T-helper 17 cell (primary cell): Measurements from ENCODE around the gene IL1RAPL2. TPM values are rescaled to one million over a fixed set of nuclear protein-coding genes. Genes with fewer than 3 reads are reported as not detected.
"Not testable (repeated sequence)": the region's sequence is repeated elsewhere in the genome, so short reads cannot be mapped to it uniquely, and the experiment has no call there.

ENCODE experiments used
- ATAC-seq: fragments of 150-1000 bp; cut with Tn5 transposase; 2 replicates; pipeline ENCODE4 v1.10.0; 2021; ENCODE audit warnings: mild to moderate bottlenecking, moderate library complexity
- DNase-seq, 3 donors: peaks; one replicate each; pipeline versions ENCODE4 v3.0.0 to v3.0.0-alpha.2; 2020 to 2021
- H3K9me3 ChIP-seq: one replicate; pipeline ENCODE4 v1.7.0; 2013; ENCODE audit warnings: low read length, mild to moderate bottlenecking; ENCODE audit not compliant: control insufficient read depth, poor library complexity, severe bottlenecking
- H3K27ac Mint-ChIP-seq: one replicate; pipeline ENCODE4 v1.8.0; 2022; ENCODE audit warnings: mild to moderate bottlenecking, moderate library complexity, mixed read lengths
- H3K27me3 Mint-ChIP-seq: one replicate; pipeline ENCODE4 v1.8.0; 2022; ENCODE audit warnings: mixed read lengths
- H3K36me3 Mint-ChIP-seq: one replicate; pipeline ENCODE4 v1.8.0; 2022; ENCODE audit warnings: low read depth, mixed read lengths
- H3K4me1 Mint-ChIP-seq: one replicate; pipeline ENCODE4 v1.8.0; 2022; ENCODE audit warnings: mild to moderate bottlenecking, mixed read lengths
- H3K4me3 Mint-ChIP-seq: one replicate; pipeline ENCODE4 v1.8.0; 2022; ENCODE audit warnings: mild to moderate bottlenecking, moderate library complexity, mixed read lengths
- total RNA-seq, 4 donors: library from RNA in 2 of 4; stranded (reverse) in 2 of 4; gene quantifications; one replicate each; pipeline ENCODE4 v1.2.3 and lab custom pipeline; 2022 to 2026

IL1RAPL2 gene
- total RNA-seq, 2 donors from 2014 or later = not detected

DNA sequence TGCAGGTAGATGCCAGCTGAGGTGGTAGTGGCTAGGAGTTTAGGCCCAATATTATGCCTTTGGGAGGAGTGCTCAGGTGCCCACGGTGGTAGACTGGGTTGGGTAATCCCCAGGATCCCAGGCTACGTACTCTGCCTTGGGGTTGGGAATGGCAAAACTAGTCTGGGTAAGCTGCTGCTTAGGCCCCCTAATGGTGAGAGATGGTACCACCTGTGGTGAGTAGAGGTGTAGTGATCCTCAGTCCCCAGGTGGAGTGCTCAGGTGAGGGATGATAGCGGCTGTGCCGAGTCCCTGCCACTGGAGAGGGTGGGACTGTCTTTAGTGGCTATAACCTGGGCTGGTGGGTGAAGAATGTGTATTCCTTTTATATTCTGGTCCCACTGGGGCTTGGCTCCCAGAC, 75.2 kb downstream of the IL1RAPL2 start:
- DNase-seq = no peak
- H3K4me3 Mint-ChIP-seq = no peak overlapping the region
- H3K27me3 Mint-ChIP-seq = no peaks in the 10 kb centered on the region
- H3K36me3 Mint-ChIP-seq = no peaks in the 10 kb centered on the region
- no peaks in the 10 kb centered on the region for H3K4me1 Mint-ChIP-seq
- no peaks in the 10 kb centered on the region for H3K9me3 ChIP-seq
- no peak overlapping the region for H3K27ac Mint-ChIP-seq
- no peak for ATAC-seq

DNA sequence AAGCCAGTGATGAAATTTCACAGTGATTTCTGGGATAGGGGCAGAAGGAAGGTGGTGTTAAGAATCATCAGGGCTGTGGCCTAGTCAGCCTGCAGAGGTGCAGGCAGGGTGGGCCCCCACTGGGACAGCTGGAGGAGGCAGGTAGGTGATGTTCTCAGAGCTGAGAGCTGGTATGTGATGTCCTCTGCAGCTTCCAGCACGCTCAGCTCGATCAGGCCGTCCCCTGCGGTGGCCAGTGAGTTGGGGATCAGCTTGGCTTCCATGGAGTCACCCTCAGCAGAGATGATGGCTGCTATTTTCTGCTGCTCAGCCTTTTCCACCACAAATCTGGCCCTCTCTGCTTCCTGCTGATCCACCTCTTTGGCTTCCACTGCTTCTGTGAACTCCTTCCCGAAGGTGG, 81.1 kb downstream of the IL1RAPL2 start:
- no peaks in the 10 kb centered on the region for H3K27me3 Mint-ChIP-seq
- no peaks in the 10 kb centered on the region for H3K36me3 Mint-ChIP-seq
- H3K4me3 Mint-ChIP-seq = no peak overlapping the region
- no peak overlapping the region for H3K27ac Mint-ChIP-seq
- ATAC-seq (no peak), DNase-seq (no peak)
- H3K9me3 ChIP-seq = no peaks in the 10 kb centered on the region
- H3K4me1 Mint-ChIP-seq = no peaks in the 10 kb centered on the region

DNA sequence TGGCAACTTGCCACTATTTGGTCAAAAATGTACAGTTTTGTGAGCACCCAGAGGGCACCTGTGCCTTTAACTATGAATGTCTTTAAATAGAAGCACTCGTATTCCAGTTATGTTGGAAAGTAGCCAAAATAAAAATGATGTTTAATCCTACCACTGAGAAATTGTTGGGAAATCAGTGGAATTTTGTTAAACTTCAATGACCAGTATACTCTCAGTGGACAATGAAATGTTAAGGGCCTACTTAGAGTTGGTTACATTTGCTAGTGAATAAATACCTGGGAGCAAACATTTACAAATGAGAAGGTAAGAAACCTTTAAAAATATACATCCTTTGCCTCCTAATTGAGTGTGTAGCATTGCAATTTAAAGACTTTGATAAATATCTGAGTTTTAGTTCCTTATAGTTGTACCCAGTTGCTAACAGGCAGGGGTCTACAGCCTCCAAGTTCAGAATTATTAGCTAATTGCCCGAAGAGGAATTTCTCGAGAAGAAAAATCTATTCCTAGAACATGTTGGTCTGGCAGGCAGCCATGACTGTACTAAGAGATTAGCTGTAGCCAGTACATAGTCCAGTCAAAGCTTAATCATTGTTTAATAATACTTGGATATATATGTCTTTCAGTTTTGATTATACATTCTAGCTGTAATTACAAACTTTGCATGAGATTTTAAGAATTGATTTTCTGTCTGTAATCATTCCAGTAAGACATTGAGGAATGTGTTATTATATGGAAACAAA, 93.2 kb downstream of the IL1RAPL2 start:
- H3K9me3 ChIP-seq = no peaks in the 10 kb centered on the region
- no peak for ATAC-seq
- Mint-ChIP-seq H3K4me3 (no peak overlapping the region), H3K36me3 (no peaks in the 10 kb centered on the region), H3K4me1 (no peaks in the 10 kb centered on the region), H3K27me3 (no peaks in the 10 kb centered on the region), H3K27ac (no peak overlapping the region)
- DNase-seq = no peak

DNA sequence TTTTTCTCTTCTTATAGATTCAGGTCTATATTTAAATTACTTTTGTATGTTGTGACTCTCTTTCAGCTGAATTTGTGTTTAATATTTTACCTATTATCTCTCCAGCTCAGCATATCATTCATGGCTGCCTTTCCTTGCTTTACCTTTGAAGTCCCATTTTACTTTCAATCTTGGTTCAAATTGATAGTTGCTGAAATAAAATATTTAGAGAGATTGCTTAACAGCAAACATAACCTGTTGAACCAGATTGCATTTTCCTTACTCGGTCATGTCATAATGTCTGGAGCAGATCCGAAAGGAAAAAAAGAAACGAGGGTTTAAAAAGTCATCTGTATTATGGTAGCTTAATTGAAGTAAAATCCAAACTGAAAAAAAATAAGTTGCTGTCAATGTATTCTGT, 94.1 kb downstream of the IL1RAPL2 start:
- no peak overlapping the region for H3K27ac Mint-ChIP-seq
- no peaks in the 10 kb centered on the region for H3K9me3 ChIP-seq
- no peak overlapping the region for H3K4me3 Mint-ChIP-seq
- H3K4me1 Mint-ChIP-seq = no peaks in the 10 kb centered on the region
- H3K27me3 Mint-ChIP-seq = no peaks in the 10 kb centered on the region
- no peak for DNase-seq
- H3K36me3 Mint-ChIP-seq = no peaks in the 10 kb centered on the region
- ATAC-seq = no peak

DNA sequence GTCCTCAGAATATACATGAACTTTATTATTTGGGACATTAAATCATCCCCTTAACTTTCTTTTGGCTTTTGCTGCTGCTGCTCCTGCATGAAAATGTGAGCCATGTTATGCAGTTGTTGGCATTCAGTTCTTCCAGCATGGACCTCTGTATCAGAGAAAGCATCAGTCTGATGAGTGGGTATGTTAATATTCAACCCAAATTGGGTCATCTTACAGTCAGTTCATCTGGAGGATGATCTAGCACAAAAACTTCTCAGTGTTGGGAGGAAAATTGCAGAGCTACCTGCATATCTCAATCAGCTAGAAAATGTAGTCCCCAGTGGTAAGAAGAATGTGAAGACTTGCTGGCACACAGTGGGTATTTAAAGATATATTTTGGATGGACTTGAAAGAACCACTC, 96.7 kb downstream of the IL1RAPL2 start:
- Mint-ChIP-seq H3K36me3 (no peaks in the 10 kb centered on the region), H3K4me3 (no peak overlapping the region), H3K27ac (no peak overlapping the region), H3K27me3 (no peaks in the 10 kb centered on the region), H3K4me1 (no peaks in the 10 kb centered on the region)
- no peaks in the 10 kb centered on the region for H3K9me3 ChIP-seq
- no peak for DNase-seq
- ATAC-seq = no peak

DNA sequence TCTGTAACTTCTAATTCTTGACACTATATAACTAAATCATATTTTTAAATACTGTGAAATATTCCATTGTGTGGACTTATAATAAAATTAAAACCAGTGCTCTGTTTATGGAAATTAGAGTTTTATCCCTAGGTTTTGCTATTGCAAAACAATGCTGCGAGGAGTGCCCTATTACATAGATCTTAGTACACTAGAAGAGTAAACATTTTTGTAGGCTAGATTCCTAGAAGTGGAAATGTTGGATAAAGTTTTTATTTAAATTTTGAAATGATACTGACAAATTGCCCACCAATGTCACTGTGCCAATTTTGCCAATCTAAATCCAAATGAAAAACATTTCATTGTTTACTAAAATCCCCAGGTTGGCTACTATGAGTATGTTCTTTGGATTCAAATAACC, 99.7 kb downstream of the IL1RAPL2 start:
- Mint-ChIP-seq H3K36me3 (no peaks in the 10 kb centered on the region), H3K27me3 (no peaks in the 10 kb centered on the region), H3K4me3 (no peak overlapping the region), H3K27ac (no peak overlapping the region), H3K4me1 (no peaks in the 10 kb centered on the region)
- ATAC-seq (no peak), DNase-seq (no peak)
- H3K9me3 ChIP-seq = no peaks in the 10 kb centered on the region

DNA sequence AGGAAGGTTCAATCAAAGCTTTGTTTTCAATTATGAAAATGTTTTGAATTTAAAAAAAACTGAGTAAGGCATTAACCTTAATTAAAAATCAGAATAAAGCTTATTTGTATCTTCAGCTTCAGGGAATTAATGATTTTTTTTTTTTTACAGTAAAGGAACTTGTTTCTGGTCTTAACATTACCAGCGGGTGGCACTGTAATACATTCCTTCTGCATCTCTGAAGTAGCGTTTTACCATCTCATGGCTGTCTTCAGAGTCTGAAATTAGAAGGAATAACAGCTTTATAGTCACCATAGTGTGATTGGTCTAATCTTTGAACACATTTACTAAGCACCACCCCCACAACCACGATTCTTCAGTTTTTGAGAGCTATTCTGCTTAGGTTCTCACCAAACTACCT, 102.6 kb downstream of the IL1RAPL2 start:
- no peaks in the 10 kb centered on the region for H3K4me1 Mint-ChIP-seq
- H3K36me3 Mint-ChIP-seq = no peaks in the 10 kb centered on the region
- H3K4me3 Mint-ChIP-seq = no peak overlapping the region
- ATAC-seq (no peak), DNase-seq (no peak)
- H3K27me3 Mint-ChIP-seq = no peaks in the 10 kb centered on the region
- H3K27ac Mint-ChIP-seq = no peak overlapping the region
- H3K9me3 ChIP-seq = no peaks in the 10 kb centered on the region

DNA sequence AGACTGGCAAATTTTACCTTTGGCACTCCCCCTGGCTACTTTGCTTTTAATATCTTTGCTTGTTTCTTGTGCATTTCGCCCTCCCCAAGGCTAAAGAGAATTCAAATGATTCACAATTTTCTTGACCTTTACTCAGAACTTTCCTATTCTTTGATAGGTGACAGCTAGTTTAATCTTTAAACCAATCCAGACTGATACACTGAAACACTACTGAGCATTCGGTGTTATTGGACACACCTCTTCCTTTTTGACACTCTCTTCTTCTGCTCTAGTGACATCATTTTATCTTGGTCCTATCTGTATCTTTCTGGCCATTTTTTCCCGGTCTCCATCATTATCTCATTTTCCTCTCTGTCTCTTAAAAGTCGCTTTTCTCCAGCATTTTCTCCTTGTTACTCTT, 103.1 kb downstream of the IL1RAPL2 start:
- no peaks in the 10 kb centered on the region for H3K9me3 ChIP-seq
- no peaks in the 10 kb centered on the region for H3K4me1 Mint-ChIP-seq
- no peak overlapping the region for H3K27ac Mint-ChIP-seq
- no peaks in the 10 kb centered on the region for H3K36me3 Mint-ChIP-seq
- no peaks in the 10 kb centered on the region for H3K27me3 Mint-ChIP-seq
- no peak for ATAC-seq
- DNase-seq = no peak
- no peak overlapping the region for H3K4me3 Mint-ChIP-seq

DNA sequence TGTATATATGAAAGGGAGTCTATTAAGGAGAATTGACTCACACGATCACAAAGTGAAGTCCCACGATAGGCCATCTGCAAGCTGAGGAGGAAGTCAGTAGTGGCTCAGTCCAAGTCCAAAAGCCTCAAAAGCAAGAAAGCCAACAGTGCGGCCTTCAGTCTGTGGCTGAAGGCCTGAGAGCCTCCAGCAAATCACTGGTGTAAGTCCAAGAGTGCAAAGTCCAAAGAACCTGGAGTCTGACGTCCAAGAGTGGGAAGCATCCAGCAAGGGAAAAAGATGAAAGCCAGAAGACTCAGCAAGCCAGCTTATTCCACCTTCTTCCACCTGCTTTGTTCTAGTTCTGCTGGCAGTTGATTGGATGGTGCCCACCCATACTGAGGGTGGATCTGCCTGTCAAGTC, 104.1 kb downstream of the IL1RAPL2 start:
- Mint-ChIP-seq H3K4me1 (no peaks in the 10 kb centered on the region), H3K4me3 (no peak overlapping the region), H3K36me3 (no peaks in the 10 kb centered on the region), H3K27ac (no peak overlapping the region), H3K27me3 (no peaks in the 10 kb centered on the region)
- no peak for DNase-seq
- no peak for ATAC-seq
- no peaks in the 10 kb centered on the region for H3K9me3 ChIP-seq

DNA sequence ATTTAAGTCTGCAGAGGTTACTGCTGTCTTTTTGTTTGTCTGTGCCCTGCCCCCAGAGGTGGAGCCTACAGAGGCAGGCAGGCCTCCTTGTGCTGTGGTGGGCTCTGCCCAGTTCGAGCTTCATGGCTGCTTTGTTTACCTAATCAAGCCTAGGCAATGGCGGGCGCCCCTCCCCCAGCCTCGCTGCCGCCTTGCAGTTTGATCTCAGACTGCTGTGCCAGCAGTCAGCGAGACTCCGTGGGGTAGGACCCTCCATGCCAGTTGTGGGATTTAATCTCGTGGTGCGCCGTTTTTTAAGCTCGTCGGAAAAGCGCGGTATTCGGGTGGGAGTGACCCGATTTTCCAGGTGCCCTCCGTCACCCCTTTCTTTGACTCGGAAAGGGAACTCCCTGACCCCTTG, 111.5 kb downstream of the IL1RAPL2 start:
- not testable (repeated sequence) for DNase-seq, H3K36me3 Mint-ChIP-seq, H3K27me3 Mint-ChIP-seq, H3K9me3 ChIP-seq, H3K4me3 Mint-ChIP-seq, ATAC-seq, H3K4me1 Mint-ChIP-seq, H3K27ac Mint-ChIP-seq

DNA sequence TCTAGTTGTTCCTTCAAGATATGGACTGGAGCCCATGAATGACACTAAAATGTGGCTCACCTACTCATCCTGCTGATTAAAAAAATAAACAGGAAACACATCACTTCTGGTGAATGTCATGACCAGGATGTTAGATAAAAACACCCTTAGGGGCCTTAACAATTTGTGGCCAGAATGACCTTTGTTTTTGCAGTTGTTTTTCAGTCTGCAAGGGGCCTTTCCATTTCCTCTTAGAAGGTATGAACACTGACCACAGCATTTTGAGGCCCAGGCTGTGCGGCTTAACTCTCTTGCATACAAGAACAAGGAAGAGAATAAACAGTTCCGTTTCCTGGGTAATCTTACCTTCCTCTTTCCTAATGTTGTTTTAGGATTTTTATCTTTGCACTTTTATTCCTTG, 113.2 kb downstream of the IL1RAPL2 start:
- Mint-ChIP-seq H3K4me1 (no peaks in the 10 kb centered on the region), H3K27ac (no peak overlapping the region), H3K27me3 (no peaks in the 10 kb centered on the region), H3K4me3 (no peak overlapping the region), H3K36me3 (no peaks in the 10 kb centered on the region)
- DNase-seq = no peak
- no peaks in the 10 kb centered on the region for H3K9me3 ChIP-seq
- ATAC-seq = no peak

DNA sequence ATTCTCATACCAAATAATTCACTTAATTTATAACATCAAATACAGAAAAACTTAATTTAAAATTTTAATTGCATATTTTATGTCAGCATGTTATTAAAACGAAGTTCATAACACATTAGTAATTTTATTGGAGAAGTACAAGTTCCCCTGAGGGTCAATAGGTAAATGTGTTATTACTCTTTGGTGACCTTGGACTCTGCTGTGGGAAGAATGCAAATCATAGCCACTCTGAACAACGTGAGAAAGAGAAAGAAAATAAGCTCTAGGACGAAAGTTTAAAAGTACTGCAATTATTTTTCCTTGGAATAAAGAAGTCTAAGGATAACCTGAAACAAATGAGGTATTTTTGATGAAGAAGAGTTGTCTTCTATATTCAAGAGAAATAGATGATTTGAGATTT, 115.2 kb downstream of the IL1RAPL2 start:
- no peak for ATAC-seq
- Mint-ChIP-seq H3K4me3 (no peak overlapping the region), H3K27ac (no peak overlapping the region), H3K27me3 (no peaks in the 10 kb centered on the region), H3K36me3 (no peaks in the 10 kb centered on the region), H3K4me1 (no peaks in the 10 kb centered on the region)
- no peak for DNase-seq
- no peaks in the 10 kb centered on the region for H3K9me3 ChIP-seq

DNA sequence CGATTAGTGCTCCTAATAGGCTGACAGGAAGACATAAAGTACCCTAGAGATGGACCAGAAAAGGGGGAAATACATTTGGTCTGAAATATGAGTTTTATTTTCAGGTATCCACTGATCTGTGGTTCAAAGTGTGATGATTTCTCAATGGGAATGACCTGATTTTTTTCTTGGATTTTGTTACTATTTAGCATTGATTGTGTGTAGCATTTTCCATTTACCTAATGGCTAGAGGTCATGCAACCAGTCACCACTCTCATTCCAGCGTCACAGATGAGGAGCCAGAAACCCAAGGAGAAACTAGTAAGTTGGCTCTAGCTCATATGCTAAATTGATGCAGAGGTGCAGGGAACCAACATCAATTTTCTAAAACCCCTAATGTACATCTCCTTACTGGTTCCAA, 118.1 kb downstream of the IL1RAPL2 start:
- ATAC-seq (no peak), DNase-seq (no peak)
- no peaks in the 10 kb centered on the region for H3K9me3 ChIP-seq
- Mint-ChIP-seq H3K4me1 (no peaks in the 10 kb centered on the region), H3K36me3 (no peaks in the 10 kb centered on the region), H3K27me3 (no peaks in the 10 kb centered on the region), H3K27ac (no peak overlapping the region), H3K4me3 (no peak overlapping the region)

DNA sequence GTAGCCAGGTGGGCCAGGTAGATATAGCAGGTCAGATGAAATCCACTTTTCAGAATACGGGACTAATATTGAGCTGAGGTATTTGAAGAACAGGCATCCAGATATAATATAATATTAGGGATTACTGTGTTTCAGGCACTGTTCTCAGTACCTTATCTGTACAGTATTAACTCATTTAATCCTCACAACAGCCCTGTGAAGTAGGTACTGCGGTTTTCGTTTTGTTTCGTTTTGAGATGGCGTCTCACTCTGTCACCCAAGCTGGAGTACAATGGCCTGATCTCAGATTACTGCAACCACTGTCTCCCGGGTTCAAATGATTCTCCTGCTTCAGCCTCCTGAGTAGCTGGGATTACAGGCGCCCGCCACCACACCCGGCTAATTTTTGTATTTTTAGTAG, 129.6 kb downstream of the IL1RAPL2 start:
- Mint-ChIP-seq H3K27ac (no peak overlapping the region), H3K4me3 (no peak overlapping the region), H3K36me3 (no peaks in the 10 kb centered on the region), H3K4me1 (no peaks in the 10 kb centered on the region), H3K27me3 (no peaks in the 10 kb centered on the region)
- no peak for ATAC-seq
- no peak for DNase-seq
- no peaks in the 10 kb centered on the region for H3K9me3 ChIP-seq
